Neural progenitor cell (in vitro differentiated cells): ENCODE results near the gene AVPR1B.

Experiments used
- CTCF ChIP-seq: fragments of 200-600 bp; sonication (generic); IDR thresholded peaks from 2 replicates; pipeline ENCODE4 v1.5.1; 2017; ENCODE audit warnings: antibody characterized with exemption, mild to moderate bottlenecking
- EZH2 ChIP-seq: fragments of 200-600 bp; sonication (generic); IDR thresholded peaks from 2 replicates; pipeline ENCODE4 v1.6.1; 2017; ENCODE audit warnings: antibody characterized with exemption, mild to moderate bottlenecking, moderate library complexity
- EZH2phosphoT487 ChIP-seq: fragments of 200-600 bp; sonication (generic); IDR thresholded peaks from 2 replicates; pipeline ENCODE4 v1.6.1; 2017; ENCODE audit warnings: antibody characterized with exemption

GRCh38 chr1:206106328-206107167, 10.6 kb downstream of the AVPR1B start:
- TF ChIP-seq CTCF (peak; percentile 94), EZH2 (no peak), EZH2phosphoT487 (no peak)
